ENCODE results near the gene ZNF428. TPM values are rescaled to one million over a fixed set of nuclear protein-coding genes. Genes with fewer than 3 reads are reported as not detected.
"Not testable (repeated sequence)": the region's sequence is repeated elsewhere in the genome, so short reads cannot be mapped to it uniquely, and the experiment has no call there.

The ZNF428 gene
- polyA plus RNA-seq, 4 donors = 75.2 to 118 (median 83.7) TPM

GRCh38 chr19:43640424-43640757 is 21.0 kb upstream of the ZNF428 start:
- no peak for DNase-seq (ENCODE audit: low read depth in 4 of 4, low spot score in 3 of 4)

GRCh38 chr19:43639519-43640423 is 20.3 kb upstream of the ZNF428 start, which contains the start of gene CADM4:
TSS of gene CADM4 (minus strand) at chr19:43639850. CDS start at chr19:43639790, 60 bp downstream.
- DNase-seq (ENCODE audit: low read depth in 4 of 4, low spot score in 3 of 4) = no peak

GRCh38 chr19:43638995-43639518 is 19.6 kb upstream of the ZNF428 start:
- DNase-seq (ENCODE audit: low read depth in 4 of 4, low spot score in 3 of 4) = no peak

- DNase-seq (ENCODE audit: low read depth in 4 of 4, low spot score in 3 of 4) = no peak
These were observed 19.0 kb upstream of the ZNF428 start for GRCh38 chr19:43638214-43638994.

- DNase-seq (ENCODE audit: low read depth in 4 of 4, low spot score in 3 of 4) = no peak
These were observed 16.8 kb upstream of the ZNF428 start for GRCh38 chr19:43636121-43636683.

GRCh38 chr19:43635561-43635940 is 16.1 kb upstream of the ZNF428 start:
- not testable (repeated sequence) for DNase-seq (ENCODE audit: low read depth in 4 of 4, low spot score in 3 of 4)

GRCh38 chr19:43634872-43635560 is 15.6 kb upstream of the ZNF428 start:
- DNase-seq (ENCODE audit: low read depth in 4 of 4, low spot score in 3 of 4) = no peak

GRCh38 chr19:43634506-43634871 is 15.1 kb upstream of the ZNF428 start:
- DNase-seq (ENCODE audit: low read depth in 4 of 4, low spot score in 3 of 4) = no peak

GRCh38 chr19:43634068-43634467 is 14.6 kb upstream of the ZNF428 start:
- no peak for DNase-seq (ENCODE audit: low read depth in 4 of 4, low spot score in 3 of 4)

GRCh38 chr19:43633520-43633919 is 14.1 kb upstream of the ZNF428 start:
- no peak for DNase-seq (ENCODE audit: low read depth in 4 of 4, low spot score in 3 of 4)

- no peak for DNase-seq (ENCODE audit: low read depth in 4 of 4, low spot score in 3 of 4)
These were observed 12.1 kb upstream of the ZNF428 start for GRCh38 chr19:43631491-43631890.

- no peak for DNase-seq (ENCODE audit: low read depth in 4 of 4, low spot score in 3 of 4)
These were observed 9.4 kb upstream of the ZNF428 start for GRCh38 chr19:43628646-43629326.

- no peak for DNase-seq (ENCODE audit: low read depth in 4 of 4, low spot score in 3 of 4)
These were observed 7.4 kb upstream of the ZNF428 start for GRCh38 chr19:43626838-43627237.

GRCh38 chr19:43625918-43626579 is 6.6 kb upstream of the ZNF428 start:
- DNase-seq (ENCODE audit: low read depth in 4 of 4, low spot score in 3 of 4) = no peak

- no peak for DNase-seq (ENCODE audit: low read depth in 4 of 4, low spot score in 3 of 4)
These were observed 5.5 kb upstream of the ZNF428 start for GRCh38 chr19:43624933-43625332.

GRCh38 chr19:43623889-43624670 is 4.7 kb upstream of the ZNF428 start:
- no peak for DNase-seq (ENCODE audit: low read depth in 4 of 4, low spot score in 3 of 4)

GRCh38 chr19:43622956-43623355 is 3.5 kb upstream of the ZNF428 start:
- DNase-seq (ENCODE audit: low read depth in 4 of 4, low spot score in 3 of 4) = no peak

GRCh38 chr19:43622070-43622469 is 2.6 kb upstream of the ZNF428 start:
- no peak for DNase-seq (ENCODE audit: low read depth in 4 of 4, low spot score in 3 of 4)
